Gastrocnemius medialis (tissue), 4 donors: ENCODE measurements around the gene RBFOX2.

ENCODE experiments used
- POLR2A ChIP-seq, 2 donors: fragments of 450-650 bp; IDR thresholded peaks; one replicate each; pipeline ENCODE4 v1.6.1; 2017; ENCODE audit warnings: antibody characterized with exemption in 2 of 2, mild to moderate bottlenecking in 2 of 2, moderate library complexity in 2 of 2
- TF ChIP-seq, protein P1 (sequence below), 5 experiments: fragments of 450-650 bp in 3 of 5; fragments of 200-600 bp in 2 of 5; sonication (generic) in 2 of 5; IDR thresholded peaks in 4 of 5; conservative IDR thresholded peaks in 1 of 5; 1 replicate in 4 of 5; 2 replicates in 1 of 5; pipeline ENCODE4 v1.5.1; 2016 to 2019; ENCODE audit warnings: antibody characterized with exemption in 5 of 5, mild to moderate bottlenecking in 3 of 5, moderate library complexity in 3 of 5

DNA sequence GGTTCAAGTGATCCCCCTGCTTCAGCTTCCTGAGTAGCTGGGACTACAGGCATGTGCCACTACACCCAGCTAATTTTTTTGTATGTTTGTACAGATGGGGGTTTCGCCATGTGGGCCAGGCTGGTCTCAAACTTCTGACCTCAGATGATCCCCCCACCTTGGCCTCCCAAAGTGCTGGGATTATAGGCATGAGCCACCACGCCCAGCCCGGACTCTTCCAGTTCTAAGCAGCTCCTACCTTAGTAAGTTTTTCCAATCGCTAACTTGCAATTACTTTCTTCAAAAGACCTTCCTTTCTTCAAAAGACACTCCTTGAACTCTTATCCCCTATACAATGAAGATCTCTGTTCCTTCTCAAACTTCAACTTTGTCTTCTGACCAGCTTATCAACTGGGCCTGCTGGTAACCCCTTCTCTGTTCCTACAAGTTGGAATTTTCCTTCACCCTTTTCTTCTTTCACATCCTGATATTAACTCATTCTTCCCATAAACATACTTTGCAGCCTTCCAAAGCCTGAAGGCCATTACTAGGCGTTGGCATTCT is 25.8 kb downstream of the RBFOX2 start:
- TF ChIP-seq, protein P1, sequence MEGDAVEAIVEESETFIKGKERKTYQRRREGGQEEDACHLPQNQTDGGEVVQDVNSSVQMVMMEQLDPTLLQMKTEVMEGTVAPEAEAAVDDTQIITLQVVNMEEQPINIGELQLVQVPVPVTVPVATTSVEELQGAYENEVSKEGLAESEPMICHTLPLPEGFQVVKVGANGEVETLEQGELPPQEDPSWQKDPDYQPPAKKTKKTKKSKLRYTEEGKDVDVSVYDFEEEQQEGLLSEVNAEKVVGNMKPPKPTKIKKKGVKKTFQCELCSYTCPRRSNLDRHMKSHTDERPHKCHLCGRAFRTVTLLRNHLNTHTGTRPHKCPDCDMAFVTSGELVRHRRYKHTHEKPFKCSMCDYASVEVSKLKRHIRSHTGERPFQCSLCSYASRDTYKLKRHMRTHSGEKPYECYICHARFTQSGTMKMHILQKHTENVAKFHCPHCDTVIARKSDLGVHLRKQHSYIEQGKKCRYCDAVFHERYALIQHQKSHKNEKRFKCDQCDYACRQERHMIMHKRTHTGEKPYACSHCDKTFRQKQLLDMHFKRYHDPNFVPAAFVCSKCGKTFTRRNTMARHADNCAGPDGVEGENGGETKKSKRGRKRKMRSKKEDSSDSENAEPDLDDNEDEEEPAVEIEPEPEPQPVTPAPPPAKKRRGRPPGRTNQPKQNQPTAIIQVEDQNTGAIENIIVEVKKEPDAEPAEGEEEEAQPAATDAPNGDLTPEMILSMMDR (IDR thresholded peaks at IDR 0.05 in 4 of 5, conservative IDR thresholded peaks at IDR 0.05 in 1 of 5), result no peak
- no peak for TF ChIP-seq POLR2A (IDR thresholded peaks at IDR 0.05)
